GM21737 (cell line): ENCODE measurements around the gene FUT8.
"Not testable (repeated sequence)": the region's sequence is repeated elsewhere in the genome, so short reads cannot be mapped to it uniquely, and the experiment has no call there.

Experiments
- ATAC-seq: cut with Tn5 transposase; IDR thresholded peaks from one replicate; pipeline ENCODE4 v1.9.1; 2021; ENCODE audit warnings: mild to moderate bottlenecking, moderate library complexity; ENCODE audit not compliant: unreplicated experiment

FUT8 gene

GRCh38 chr14:65415613-65416012 lies 3.1 kb downstream of the FUT8 start:
- ATAC-seq = no peak

- ATAC-seq = no peak
Observed at GRCh38 chr14:65419593-65420252, 7.2 kb downstream of the FUT8 start.

DNA sequence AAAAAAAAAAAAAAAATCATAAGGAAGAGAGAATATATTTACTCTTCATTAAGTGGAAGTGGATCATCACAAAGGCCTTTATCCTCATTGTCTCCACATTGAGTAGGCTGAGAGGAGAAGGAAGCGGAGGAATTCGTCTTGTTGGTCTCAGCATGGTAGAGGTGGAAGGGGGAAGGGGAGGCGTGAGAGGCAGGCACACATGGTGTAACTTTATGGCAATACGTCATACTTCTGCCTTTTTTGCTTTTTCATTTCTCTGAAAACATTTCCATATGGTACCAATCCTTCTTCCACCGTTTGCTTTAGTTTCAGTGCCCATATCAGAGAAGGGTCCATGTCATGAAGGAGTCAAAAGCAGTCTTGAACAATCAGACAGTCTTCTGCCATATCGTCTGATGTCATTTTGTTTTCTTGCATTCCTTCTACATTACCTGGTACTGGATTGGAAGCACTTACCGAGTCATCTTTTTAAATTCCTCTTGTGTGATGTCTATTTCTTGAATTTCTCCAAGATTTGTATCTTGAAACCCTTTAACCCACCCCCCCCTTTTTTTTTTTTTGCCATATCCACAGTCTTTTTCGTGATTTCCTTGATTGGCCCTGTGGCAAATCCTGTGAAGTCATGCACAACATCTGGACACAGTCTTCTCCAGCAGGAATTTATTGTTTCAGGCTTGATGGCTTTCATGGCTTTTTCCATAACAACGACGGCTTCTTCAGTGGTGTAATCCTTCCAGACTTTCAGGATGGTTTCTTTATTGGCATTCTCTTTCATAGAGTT lies 8.9 kb downstream of the FUT8 start:
- no peak for ATAC-seq

- ATAC-seq = no peak
Observed at GRCh38 chr14:65422088-65422834, 9.7 kb downstream of the FUT8 start.

- ATAC-seq = no peak
Observed at GRCh38 chr14:65423982-65424381, 11.5 kb downstream of the FUT8 start.

- ATAC-seq = no peak
Observed at GRCh38 chr14:65424531-65424930, 12.0 kb downstream of the FUT8 start.

DNA sequence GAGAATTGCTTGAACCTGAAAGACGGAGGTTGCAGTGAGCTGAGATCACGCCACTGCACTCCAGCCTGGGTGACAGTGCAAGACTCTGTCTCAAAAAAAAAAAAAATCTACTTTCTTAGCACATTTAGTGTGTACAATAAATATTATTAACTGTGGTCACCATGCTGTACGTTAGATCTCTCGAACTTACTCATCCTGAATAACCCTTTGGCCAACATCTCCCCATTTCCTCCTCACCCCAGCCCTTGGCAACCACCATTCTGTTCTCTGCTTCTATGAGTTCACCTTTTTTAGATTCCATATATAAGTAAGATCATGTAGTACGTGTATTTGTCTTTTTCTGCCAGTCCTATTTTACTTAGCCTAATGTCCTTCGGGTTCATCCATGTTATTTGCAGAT lies 13.4 kb downstream of the FUT8 start:
- no peak for ATAC-seq

- not testable (repeated sequence) for ATAC-seq
Observed at GRCh38 chr14:65426902-65427301, 14.4 kb downstream of the FUT8 start.

DNA sequence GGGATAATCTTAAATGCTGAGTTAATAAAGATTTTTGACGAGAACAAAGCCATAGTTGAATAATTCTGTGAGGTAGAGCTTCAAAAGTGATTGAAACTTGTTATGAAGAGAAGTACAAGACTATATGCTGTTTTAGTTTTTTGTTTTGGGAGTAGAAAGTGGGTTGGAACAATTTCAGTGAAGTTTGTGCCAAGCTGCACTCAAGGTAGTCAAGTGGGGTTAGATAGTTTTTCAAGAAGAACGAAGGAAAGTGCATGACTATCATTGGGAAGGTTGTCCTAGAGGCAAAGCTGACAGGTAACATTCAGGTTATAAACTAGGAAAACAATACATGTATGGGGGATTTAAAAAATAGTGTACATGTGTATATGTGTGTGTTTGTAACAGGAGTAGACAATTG lies 16.2 kb downstream of the FUT8 start:
- no peak for ATAC-seq

DNA sequence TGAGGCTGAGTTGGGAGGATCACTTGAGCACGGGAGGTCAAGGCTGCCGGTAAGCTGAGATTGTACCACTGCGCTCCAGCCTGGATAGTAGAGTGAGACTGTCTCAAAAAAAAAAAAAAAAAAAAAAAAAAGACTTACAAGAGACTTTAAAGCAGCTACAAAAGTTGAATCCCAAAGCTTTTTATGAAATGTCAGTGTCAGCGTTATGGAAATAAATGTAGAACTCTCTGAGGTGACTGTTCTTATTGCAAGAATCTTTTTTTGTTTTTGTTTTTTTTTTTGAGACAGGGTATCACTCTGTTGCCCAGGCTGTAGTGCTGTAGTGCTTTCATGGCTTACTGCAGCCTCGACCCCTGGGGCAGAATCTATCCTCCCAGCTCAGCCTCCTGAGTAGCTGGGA lies 17.2 kb downstream of the FUT8 start:
- ATAC-seq = no peak

DNA sequence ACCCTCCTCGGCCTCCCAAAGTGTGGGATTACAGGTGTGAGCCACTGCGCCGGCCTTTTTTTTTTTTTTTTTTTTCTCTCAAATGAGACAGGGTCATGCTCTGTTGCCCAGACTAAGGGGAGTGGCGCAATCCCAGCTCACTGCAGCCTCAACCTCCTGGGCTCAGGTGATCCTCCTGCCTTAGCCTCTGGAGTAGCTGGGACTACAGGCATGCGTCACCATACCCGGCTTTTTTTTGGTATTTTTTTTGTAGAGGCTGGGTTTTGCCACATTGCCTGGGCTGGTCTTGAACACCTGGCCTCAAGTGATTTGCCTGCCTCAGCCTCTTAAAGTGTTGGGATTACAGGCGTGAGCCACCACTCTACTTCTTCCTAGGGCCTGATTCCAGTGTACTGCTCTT lies 18.7 kb downstream of the FUT8 start:
- no peak for ATAC-seq

DNA sequence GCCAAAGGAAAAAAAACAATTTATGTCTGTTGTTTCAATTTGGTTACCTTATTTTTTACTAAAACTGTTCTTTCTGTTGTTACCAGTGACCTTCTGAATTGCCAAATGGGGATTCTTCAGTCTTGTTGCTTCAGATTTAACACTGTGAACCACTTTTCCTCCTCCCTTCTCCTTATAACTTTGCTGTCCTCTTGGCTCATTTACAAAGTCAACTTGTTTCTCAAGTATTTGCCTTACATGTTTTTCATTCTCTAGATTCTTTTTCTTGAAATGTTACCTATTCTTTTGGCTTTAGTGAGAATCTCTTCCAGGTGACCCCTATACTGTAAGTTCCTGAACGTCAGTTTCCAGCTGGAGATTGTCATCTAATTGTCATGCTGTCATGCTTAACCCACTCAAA lies 19.4 kb downstream of the FUT8 start:
- no peak for ATAC-seq

DNA sequence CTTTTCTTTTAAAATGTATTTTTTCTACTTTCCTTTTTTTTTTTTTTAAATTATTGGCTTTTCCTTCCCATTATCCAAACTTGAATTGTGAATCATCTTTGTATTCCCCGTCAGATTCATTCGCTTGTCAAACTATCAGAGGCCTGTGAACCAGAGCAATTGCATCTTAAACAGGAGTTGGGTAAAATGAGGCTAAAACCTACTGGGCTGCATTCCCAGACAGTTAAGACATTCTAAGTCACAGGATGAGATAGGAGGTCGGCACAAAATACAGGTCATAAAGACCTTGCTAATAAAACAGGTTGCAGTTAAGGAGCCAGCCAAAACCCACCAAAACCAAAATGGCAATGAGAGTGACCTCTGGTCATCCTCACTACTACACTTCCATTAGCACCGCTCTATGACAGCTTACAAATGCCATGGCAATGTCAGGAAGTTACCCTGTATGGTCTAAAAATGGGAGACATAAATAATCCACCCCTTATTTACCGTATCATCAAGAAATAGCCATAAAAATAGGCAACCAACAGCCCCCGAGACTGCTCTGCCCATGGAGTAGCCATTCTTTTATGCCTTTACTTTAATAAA lies 19.9 kb downstream of the FUT8 start:
- no peak for ATAC-seq

DNA sequence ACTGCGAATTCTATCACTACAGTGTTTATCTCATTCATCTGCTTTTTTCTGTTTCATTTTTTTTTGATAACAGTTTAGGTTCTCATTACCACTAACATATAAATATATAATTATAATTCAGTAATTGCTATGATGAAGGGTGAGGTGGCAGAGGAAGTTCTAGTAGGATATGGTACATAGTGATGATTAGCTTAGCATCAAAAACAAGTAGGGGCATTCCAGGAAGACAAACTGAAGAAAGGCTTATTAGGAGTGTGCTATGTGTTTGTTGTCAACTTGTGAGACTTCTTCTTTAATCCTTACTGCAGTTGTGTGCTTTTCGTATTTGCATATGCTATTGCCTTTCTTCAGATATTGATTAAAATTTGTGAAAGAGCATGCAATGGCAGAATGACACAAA lies 20.6 kb downstream of the FUT8 start:
- ATAC-seq = no peak

DNA sequence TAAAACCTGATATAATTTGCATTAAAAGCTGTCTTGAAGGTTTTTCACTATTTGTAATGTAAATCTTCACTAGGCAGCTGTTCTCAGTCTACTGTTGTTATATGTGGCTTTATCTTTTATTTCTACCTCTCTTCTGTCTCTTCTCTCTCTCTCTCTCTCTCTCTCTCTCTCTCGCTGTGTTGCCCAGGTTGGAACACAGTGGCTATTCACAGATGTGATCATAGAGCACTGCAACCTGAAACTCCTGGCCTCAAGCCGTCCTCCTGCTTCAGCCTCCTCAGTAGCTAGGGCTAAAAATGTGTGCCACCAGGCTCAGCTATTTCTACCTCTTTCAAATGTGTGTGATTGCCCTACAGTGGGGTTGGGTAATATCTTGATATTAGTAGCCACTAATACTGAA lies 21.1 kb downstream of the FUT8 start:
- ATAC-seq = no peak

GRCh38 chr14:65434216-65434850 lies 21.8 kb downstream of the FUT8 start:
- no peak for ATAC-seq

DNA sequence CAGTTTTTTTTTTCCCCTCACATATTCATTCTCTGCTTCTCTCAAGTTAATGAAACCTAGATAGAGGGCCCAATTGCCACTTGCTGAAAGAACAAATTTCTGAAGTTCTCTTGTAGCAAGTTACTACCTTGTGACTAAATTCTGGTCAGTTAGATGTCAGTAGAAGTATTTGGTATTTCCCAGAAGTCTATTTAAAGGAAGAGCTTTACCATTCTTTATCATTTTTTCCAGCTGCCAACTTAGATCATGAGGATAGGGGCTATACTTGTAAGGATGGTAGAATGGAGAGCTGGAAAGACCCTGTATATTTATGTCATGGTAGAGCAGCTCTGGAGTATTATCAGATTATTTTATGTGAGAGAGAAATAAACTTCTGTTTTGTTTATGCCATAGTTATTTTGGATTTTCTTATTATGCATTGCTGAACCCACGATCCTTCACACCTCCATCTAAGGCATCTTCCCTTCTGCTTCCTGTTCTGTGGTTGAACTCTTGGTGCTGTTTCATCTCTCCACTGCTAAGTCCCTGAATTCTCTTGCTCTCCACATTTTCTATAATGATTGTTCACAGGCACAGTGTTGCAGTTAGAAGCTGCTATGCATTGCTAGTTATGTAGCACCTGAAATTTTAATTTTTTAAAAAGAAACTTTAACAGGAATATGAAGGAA lies 25.9 kb downstream of the FUT8 start:
- ATAC-seq = no peak

GRCh38 chr14:65439117-65439516 lies 26.6 kb downstream of the FUT8 start:
- no peak for ATAC-seq

GRCh38 chr14:65440230-65440629 lies 27.7 kb downstream of the FUT8 start:
- no peak for ATAC-seq

DNA sequence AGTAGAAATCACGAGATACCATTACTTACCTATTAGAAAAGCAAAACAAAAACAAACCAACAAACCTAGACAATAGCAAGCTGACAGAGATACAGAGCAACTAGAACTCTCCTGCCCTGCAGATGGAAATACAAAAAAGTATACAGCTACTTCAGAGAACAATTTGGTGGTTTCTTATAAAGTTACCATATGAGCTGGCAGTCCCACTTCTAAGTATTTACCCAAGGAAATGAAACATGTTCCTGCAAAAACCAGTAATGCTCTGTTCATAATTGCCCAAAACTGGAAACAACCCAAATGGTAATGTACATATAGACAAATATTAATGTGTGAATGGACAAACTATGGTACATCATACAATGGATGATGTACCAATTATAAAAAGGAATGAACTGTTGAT lies 31.7 kb downstream of the FUT8 start:
- ATAC-seq = no peak

DNA sequence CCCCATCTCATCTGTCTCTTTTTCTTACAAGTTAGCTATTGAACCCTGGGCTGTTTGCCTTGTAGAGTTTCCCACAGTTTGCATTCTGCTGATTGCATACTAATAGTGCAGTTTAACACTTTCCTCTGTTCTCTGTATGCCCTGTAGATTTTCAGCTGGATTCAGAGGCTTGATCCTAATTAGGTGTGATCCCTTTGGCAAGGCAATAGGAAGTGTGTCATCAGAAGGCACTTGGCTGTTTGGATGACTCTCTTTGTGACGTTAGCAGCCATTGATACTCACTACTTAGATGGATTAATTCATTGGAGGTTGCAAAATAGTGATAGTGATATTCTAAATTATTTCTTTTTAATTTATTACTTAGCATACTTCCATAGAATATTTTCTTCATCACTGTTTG lies 33.6 kb downstream of the FUT8 start:
- no peak for ATAC-seq
